K562 (cell line): Measurements from ENCODE around the gene PLP2. TPM values are rescaled to one million over a fixed set of nuclear protein-coding genes. Genes with fewer than 3 reads are reported as not detected.

ENCODE experiments used
- FIP1L1 ChIP-seq: fragments of 200-400 bp; formaldehyde crosslinking; IDR thresholded peaks from 2 replicates; pipeline ENCODE4 v1.6.1; 2018; ENCODE audit warnings: mild to moderate bottlenecking, low read depth, low read length; ENCODE audit not compliant: poor library complexity, severe bottlenecking
- HNRNPL ChIP-seq: fragments of 200-400 bp; formaldehyde crosslinking; IDR thresholded peaks from 2 replicates; pipeline ENCODE4 v1.6.1; 2017; ENCODE audit warnings: low read depth, mild to moderate bottlenecking, low read length
- RBFOX2 ChIP-seq: fragments of 200-400 bp; formaldehyde crosslinking; IDR thresholded peaks from 2 replicates; pipeline ENCODE4 v1.6.1; 2017; ENCODE audit warnings: low read depth, mild to moderate bottlenecking, low read length, moderate library complexity
- polyA plus RNA-seq, 8 experiments: library from polyadenylated mRNA; depleted of rRNA in 4 of 8; stranded (reverse) in 5 of 8; unstranded in 3 of 8; fragments of >200 nt; fragmentation: Nextera tagmentation in 2 of 8; fragmentation: Illumina TruSeq in 1 of 8; extraction: Ambion mirVana in 2 of 8; extraction: Trizol in 1 of 8; gene quantifications; 2 replicates each; pipeline versions ENCODE4 v1.2.1 to v1.2.3, GENCODE V29; 2011 to 2014; ENCODE audit warnings: inconsistent platforms in 1 of 8, missing spikeins in 1 of 8
- total RNA-seq, 7 experiments: library from RNA; depleted of rRNA in 6 of 7; stranded (reverse); fragments of >200 nt in 6 of 7; fragmentation: Illumina TruSeq in 2 of 7; extraction: Trizol in 2 of 7; gene quantifications; 2 replicates each; pipeline versions ENCODE4 v1.2.1 to v1.2.3, GENCODE V29; 2011 to 2021; ENCODE audit warnings: low replicate concordance in 1 of 7
- TF ChIP-seq, protein P1 (sequence below), 2 experiments: fragments of 450-650 bp; IDR thresholded peaks; 2 replicates each; pipeline ENCODE4 v1.6.1; 2016; ENCODE audit warnings: mild to moderate bottlenecking in 2 of 2, borderline replicate concordance in 1 of 2, low read depth in 1 of 2, moderate library complexity in 1 of 2
- TF ChIP-seq, protein P2 (sequence below): fragments of 450-650 bp; IDR thresholded peaks from 2 replicates; pipeline ENCODE4 v1.6.1; 2016; ENCODE audit warnings: borderline replicate concordance
- TF ChIP-seq, protein P3 (sequence below): sonication (generic); formaldehyde crosslinking; IDR thresholded peaks from 2 replicates; pipeline ENCODE4 v1.8.1; 2023; ENCODE audit warnings: mild to moderate bottlenecking, missing genetic modification reagents
- TF ChIP-seq, protein P4 (sequence below): fragments of 250-450 bp; sonication (Bioruptor Pico); IDR thresholded peaks from 2 replicates; pipeline ENCODE4 v1.5.0; 2020; ENCODE audit warnings: mild to moderate bottlenecking, borderline replicate concordance
- TF ChIP-seq, protein P5 (sequence below): fragments of 250-450 bp; sonication (Bioruptor Pico); IDR thresholded peaks from 2 replicates; pipeline ENCODE4 v1.4.0; 2020; ENCODE audit warnings: mild to moderate bottlenecking, moderate library complexity, borderline replicate concordance

Gene PLP2
- total and polyA plus RNA-seq, 9 of the 15 experiments (the other 6 are each of a cell fraction or from before 2014, with no cell fraction given), result 34.7 to 236 (median 112) TPM

DNA sequence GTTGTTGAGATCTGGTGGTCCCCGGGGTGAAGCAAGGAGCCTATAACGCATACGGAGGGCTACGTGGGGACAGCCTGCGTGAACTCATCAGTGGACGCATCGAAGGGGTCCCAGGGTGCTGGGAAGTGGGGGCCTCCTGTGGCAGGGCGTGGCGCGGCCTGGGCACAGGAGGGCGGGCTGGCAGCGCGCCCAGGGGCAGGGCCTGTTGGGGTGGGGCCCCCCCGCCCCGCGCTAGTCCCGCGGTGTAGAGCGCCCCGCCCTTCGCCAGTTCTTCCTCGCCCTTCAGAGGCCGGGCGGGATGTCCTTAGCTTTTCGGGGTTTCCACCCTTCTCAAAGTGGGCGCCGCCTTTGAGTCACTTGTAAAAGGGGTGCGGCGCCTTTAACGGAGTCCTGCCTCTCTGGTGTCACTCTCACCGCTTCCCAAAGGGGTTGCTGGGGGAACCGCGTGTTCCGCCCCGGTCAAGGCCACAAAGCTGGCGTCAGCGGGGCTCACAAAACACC lies 632 bp downstream of the PLP2 start (continued):
- TF ChIP-seq, protein P1, sequence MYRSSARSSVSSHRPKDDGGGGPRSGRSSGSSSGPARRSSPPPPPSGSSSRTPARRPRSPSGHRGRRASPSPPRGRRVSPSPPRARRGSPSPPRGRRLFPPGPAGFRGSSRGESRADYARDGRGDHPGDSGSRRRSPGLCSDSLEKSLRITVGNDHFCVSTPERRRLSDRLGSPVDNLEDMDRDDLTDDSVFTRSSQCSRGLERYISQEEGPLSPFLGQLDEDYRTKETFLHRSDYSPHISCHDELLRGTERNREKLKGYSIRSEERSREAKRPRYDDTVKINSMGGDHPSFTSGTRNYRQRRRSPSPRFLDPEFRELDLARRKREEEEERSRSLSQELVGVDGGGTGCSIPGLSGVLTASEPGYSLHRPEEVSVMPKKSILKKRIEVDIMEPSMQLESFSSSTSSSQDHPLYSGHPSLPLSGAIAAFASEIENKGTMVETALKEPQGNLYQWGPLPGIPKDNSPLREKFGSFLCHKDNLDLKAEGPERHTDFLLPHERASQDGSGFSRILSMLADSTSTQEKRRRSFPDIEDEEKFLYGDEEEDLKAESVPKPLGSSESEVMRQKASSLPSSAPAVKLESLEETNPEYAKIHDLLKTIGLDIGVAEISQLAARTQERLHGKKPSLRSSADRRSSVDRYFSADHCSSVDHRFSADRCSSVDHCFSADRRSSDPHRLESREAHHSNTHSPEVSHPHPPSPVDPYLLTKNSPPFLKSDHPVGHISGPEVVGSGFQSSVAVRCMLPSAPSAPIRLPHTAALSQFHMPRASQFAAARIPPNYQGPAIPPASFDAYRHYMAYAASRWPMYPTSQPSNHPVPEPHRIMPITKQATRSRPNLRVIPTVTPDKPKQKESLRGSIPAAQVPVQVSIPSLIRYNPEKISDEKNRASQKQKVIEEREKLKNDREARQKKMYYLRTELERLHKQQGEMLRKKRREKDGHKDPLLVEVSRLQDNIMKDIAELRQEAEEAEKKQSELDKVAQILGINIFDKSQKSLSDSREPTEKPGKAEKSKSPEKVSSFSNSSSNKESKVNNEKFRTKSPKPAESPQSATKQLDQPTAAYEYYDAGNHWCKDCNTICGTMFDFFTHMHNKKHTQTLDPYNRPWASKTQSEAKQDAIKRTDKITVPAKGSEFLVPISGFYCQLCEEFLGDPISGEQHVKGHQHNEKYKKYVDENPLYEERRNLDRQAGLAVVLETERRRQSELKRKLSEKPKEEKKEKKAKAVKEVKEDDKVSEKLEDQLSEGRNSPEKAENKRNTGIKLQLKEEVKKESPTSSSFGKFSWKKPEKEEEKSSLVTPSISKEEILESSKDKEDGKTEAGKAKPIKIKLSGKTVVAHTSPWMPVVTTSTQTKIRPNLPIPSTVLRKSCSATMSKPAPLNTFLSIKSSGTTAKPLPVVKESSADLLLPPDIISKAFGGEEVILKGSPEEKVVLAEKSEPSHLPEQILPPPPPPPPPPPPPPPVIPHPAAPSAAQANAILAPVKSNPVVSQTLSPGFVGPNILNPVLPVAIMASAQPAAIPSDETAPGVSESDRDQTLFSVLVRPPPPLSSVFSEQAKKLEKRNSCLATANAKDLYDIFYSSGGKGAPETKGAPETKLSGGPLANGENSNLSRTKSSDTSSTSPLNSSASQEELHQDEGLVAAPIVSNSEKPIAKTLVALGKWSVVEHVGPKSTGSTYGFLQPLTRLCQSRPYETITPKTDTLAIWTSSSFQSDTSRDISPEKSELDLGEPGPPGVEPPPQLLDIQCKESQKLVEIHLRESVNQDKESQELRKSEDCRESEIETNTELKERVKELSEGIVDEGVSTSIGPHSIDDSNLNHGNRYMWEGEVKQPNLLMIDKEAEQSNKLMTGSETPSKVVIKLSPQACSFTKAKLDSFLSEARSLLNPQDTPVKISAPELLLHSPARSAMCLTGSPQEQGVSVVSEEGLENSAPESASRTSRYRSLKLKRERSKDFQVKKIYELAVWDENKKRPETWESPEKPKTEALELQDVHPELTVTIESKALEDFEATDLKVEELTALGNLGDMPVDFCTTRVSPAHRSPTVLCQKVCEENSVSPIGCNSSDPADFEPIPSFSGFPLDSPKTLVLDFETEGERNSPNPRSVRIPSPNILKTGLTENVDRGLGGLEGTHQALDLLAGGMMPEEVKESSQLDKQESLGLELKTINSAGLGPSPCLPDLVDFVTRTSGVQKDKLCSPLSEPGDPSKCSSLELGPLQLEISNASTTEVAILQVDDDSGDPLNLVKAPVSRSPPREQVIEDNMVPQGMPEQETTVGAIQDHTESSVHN (IDR thresholded peaks at IDR 0.05; ENCODE audit: borderline replicate concordance in 1 of 2, low read depth in 1 of 2), result no peak
- TF ChIP-seq HNRNPL (peak; percentile 86; the same call in 1 of the 2 replicates), FIP1L1 (peak; percentile 11), RBFOX2 (peak; percentile 79)
- TF ChIP-seq, protein P2, sequence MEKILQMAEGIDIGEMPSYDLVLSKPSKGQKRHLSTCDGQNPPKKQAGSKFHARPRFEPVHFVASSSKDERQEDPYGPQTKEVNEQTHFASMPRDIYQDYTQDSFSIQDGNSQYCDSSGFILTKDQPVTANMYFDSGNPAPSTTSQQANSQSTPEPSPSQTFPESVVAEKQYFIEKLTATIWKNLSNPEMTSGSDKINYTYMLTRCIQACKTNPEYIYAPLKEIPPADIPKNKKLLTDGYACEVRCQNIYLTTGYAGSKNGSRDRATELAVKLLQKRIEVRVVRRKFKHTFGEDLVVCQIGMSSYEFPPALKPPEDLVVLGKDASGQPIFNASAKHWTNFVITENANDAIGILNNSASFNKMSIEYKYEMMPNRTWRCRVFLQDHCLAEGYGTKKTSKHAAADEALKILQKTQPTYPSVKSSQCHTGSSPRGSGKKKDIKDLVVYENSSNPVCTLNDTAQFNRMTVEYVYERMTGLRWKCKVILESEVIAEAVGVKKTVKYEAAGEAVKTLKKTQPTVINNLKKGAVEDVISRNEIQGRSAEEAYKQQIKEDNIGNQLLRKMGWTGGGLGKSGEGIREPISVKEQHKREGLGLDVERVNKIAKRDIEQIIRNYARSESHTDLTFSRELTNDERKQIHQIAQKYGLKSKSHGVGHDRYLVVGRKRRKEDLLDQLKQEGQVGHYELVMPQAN, result no peak
- TF ChIP-seq, protein P3, sequence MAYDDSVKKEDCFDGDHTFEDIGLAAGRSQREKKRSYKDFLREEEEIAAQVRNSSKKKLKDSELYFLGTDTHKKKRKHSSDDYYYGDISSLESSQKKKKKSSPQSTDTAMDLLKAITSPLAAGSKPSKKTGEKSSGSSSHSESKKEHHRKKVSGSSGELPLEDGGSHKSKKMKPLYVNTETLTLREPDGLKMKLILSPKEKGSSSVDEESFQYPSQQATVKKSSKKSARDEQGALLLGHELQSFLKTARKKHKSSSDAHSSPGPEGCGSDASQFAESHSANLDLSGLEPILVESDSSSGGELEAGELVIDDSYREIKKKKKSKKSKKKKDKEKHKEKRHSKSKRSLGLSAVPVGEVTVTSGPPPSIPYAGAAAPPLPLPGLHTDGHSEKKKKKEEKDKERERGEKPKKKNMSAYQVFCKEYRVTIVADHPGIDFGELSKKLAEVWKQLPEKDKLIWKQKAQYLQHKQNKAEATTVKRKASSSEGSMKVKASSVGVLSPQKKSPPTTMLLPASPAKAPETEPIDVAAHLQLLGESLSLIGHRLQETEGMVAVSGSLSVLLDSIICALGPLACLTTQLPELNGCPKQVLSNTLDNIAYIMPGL (CRISPR knock-in tag), result no peak
- TF ChIP-seq, protein P4, sequence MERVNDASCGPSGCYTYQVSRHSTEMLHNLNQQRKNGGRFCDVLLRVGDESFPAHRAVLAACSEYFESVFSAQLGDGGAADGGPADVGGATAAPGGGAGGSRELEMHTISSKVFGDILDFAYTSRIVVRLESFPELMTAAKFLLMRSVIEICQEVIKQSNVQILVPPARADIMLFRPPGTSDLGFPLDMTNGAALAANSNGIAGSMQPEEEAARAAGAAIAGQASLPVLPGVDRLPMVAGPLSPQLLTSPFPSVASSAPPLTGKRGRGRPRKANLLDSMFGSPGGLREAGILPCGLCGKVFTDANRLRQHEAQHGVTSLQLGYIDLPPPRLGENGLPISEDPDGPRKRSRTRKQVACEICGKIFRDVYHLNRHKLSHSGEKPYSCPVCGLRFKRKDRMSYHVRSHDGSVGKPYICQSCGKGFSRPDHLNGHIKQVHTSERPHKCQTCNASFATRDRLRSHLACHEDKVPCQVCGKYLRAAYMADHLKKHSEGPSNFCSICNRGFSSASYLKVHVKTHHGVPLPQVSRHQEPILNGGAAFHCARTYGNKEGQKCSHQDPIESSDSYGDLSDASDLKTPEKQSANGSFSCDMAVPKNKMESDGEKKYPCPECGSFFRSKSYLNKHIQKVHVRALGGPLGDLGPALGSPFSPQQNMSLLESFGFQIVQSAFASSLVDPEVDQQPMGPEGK (CRISPR knock-in tag), result no peak
- TF ChIP-seq, protein P5, sequence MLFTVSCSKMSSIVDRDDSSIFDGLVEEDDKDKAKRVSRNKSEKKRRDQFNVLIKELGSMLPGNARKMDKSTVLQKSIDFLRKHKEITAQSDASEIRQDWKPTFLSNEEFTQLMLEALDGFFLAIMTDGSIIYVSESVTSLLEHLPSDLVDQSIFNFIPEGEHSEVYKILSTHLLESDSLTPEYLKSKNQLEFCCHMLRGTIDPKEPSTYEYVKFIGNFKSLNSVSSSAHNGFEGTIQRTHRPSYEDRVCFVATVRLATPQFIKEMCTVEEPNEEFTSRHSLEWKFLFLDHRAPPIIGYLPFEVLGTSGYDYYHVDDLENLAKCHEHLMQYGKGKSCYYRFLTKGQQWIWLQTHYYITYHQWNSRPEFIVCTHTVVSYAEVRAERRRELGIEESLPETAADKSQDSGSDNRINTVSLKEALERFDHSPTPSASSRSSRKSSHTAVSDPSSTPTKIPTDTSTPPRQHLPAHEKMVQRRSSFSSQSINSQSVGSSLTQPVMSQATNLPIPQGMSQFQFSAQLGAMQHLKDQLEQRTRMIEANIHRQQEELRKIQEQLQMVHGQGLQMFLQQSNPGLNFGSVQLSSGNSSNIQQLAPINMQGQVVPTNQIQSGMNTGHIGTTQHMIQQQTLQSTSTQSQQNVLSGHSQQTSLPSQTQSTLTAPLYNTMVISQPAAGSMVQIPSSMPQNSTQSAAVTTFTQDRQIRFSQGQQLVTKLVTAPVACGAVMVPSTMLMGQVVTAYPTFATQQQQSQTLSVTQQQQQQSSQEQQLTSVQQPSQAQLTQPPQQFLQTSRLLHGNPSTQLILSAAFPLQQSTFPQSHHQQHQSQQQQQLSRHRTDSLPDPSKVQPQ, result no peak
